ENCODE measurements around the gene PPIAL4G.
"Not testable (repeated sequence)": the region's sequence is repeated elsewhere in the genome, so short reads cannot be mapped to it uniquely, and the experiment has no call there.

The PPIAL4G gene

DNA sequence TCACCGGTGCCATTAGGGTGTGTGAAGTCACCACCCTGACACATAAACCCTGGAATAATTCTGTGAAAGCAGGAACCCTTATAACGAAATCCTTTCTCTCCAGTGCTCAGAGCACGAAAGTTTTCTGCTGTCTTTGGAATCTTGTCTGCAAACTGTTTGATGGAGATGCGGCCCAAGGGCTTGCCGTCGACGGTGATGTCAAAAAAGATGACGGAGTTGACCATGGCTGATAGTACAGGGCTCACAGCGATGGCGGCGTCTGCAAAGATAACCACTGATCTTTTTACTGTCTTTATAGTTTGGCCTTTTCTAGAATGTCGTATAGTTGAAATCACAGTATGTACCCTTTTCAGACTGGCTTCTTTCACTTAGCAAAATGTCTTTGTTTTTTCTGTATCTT is at the start of gene PPIAL4G:
PPIAL4G (minus strand) TSS at position 274 of the 400 bp plus-strand sequence; CDS start at position 224, 50 bp downstream.
- H3K27ac ChIP-seq = not testable (repeated sequence)

GRCh38 chr1:148532158-148532557 is 49.1 kb upstream of the PPIAL4G start:
- not testable (repeated sequence) for H3K27ac ChIP-seq

- H3K27ac ChIP-seq = peak overlapping the region; percentile 45
Measured at GRCh38 chr1:148529101-148529567, 46.0 kb upstream of the PPIAL4G start.

DNA sequence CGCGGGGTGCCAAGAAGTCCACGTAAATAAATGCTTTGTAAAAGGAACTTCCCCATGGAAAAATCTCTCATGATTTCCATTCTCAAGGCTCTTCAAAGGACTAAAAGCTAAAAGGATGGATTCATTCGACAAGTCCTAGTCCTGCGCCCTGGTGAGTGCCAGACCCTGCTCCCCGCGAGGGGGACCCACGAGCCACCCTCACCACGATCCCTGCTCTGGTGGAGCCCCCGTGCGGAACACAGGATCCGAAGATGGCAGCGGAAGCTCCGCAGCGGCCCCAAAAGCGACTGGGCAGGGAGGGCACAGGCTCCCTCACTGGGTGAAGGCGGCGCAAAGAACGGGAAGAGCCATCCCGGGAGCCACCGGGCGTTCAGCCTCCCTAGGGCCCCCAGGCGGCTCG is 45.5 kb upstream of the PPIAL4G start:
- peak overlapping the region; percentile 45 for H3K27ac ChIP-seq

DNA sequence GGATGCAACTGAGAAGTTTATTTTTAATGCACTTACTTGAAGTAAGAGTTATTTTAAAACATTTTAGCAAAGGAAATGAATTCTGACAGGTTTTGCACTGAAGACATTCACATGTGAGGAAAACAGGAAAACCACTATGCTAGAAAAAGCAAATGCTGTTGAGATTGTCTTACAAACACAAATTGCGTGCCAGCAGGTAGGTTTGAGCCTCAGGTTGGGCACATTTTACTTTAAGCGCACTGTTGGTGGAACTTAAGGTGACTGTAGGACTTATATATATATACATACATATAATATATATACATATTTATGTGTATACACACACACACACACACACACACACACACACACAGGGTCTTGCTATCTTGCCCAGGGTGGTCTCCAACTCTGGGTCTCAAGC is 43.5 kb upstream of the PPIAL4G start:
- H3K27ac ChIP-seq = not testable (repeated sequence)

DNA sequence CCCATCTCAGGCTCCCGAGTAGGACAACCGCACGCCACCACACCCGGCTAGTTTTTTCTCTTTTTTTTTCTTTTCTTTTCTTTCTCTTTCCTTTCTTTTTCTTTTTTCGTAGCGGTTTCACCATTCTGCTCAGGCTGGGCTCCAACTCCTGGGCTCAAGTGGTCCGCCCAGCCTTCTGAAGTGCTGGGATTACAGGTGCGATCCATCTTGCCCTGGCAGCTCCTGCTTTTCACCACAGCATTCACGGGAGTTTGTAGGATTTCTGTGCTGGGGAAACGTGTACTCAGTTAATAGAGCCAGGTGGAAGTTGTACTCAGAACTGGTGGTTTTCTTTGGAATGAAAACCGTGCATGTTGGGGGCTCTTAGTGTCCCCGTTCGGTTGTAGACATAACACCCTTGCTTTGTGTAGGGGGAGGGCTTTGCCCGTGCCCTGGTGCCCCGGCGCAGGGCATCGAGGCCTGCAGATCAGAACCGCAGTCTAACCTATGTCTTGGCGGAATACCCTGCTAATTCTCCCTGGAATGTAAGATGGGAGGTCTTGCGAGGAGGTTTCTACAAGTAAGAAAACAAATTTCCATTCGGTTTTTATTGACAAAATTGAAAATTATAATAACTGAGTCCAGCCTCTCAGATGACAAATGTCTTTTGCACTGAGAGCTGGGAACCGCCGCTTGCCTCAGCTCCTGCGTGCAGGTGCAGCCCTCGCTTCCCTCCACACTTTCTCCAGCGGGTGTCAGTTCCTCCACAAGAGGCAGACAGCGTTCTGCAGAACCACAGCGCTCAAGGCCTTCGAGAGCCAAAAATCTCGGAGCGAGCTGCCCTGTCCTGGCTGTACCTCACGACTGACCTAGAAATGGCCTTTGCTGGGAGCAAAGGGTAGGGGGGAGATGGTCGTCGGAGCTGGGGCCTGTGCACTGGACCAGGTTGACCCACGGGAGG is 40.4 kb upstream of the PPIAL4G start:
- H3K27ac ChIP-seq = peak overlapping the region; percentile 74

GRCh38 chr1:148522561-148523204 is 39.6 kb upstream of the PPIAL4G start:
- H3K27ac ChIP-seq = peak overlapping the region; percentile 74

DNA sequence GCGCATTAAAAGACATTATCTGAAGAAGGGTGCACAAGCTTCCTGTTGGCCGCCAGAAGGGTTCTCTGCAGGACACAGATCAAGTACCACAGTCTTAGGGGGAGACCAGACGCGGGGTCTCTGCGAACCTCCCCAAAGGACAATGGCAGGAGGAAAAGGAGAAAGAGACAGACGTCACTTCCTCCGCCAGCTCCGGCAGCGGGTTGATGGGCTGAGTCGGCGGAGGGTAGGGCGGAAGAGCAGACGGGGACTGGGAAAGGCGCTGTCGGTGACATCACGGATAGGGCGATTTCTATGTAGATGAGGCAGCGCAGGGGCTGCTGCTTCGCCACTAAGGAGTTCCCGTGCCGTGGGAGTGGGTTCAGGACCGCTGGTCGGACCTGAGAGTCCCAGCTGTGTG is 39.0 kb upstream of the PPIAL4G start:
- H3K27ac ChIP-seq = peak overlapping the region; percentile 74

GRCh38 chr1:148514310-148514709 is 31.2 kb upstream of the PPIAL4G start:
- peak overlapping the region; percentile 71 for H3K27ac ChIP-seq

DNA sequence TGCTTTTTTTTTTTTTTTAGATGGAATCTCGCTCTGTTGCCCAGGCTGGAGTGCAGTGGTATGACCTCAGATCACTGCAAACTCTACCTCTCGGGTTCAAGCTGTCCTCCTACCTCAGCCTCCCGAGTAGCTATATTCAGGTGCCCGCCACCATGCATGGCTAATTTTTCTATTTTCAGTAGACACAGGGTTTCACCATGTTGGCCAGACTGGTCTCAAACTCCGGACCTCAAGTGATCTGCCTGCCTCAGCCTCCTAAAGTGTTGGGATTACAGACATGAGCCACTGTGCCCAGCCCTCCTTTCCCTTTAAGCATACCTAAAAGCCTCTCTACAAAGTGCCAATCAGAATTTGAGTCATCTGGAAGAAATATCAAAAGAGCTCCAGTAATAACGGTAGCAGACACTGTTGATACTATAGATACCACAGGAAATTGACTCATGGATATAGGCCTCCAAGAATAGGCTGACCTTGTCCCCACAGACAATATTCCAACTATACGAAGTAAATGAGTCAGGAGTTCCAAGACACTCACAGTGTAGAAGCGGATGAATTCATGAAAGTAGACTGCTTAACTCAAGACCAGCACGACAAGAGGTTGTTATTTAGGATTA is 29.6 kb upstream of the PPIAL4G start:
- not testable (repeated sequence) for H3K27ac ChIP-seq

GRCh38 chr1:148493933-148494332 is 10.8 kb upstream of the PPIAL4G start:
- H3K27ac ChIP-seq = not testable (repeated sequence)

DNA sequence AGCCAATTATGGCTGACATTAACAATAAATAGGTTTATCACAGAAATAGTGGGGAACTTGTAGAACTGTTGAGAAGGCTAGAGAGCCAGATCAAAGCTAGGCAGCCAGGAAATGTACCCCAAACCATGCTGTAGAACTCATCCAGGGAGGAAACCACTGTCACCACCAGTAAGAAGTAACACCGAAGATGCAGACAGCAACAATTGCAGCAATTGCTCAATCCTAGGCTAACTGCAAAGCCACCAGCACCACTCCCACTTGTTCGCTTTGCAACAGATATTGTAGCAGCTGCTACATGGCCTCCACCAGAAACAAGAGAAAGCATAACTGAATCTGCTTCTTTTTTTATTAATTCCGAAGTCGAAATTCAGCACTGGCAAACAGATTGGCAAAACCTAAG is 2.0 kb downstream of the PPIAL4G start:
- H3K27ac ChIP-seq = not testable (repeated sequence)

DNA sequence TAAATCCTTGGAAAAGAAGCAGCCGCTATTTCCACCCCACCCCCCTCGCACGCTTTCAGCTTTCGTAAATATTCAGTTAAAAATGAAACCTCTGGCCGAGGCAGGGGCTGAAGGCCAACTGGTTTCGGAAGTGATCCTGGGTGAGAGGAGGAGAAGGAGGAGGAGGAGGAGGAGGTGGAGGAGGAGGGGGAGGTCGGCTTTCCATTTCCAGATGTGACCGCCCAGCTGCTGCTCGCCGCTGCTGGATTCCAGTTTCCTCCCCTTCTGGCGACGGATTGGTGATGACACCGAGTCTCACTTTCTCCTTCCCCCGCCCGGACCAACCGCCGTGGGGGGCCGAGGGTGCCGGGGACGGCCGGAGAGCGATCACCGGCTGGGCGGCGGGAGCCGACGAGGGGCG is 23.4 kb downstream of the PPIAL4G start:
- H3K27ac ChIP-seq = peak overlapping the region; percentile 70

DNA sequence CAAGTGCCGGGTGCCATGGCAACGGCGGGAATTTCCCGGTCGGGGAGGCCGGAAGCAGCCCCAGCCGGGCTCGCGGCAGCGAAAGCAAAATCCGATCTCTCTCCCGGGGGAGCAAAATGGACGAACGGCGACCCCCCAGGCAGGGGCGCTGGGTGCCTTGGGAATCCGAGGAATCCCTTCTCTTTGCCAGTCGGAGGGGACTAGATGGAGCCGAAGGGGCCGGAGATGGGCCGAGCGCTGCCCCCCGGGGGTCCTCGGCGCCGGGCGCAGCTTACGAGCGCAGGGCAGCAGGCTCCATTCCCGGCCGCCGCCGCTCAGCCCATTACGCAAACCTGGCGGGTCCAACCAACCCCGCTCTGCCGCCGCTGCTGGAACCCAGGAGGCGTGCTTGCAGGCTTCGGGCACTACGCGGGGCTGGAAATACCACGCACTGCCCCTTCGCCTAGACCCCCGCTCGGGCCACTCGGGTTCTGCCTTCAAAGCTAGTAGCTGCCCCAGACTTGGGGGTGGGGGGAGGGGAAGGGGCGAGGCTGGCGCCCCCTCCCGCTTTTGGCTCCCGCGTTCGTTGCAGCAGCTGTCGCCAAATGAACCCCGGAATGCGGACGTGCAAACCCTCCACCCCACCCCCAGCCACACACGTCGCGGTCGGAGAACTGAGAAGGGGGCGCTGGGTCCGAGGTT is 24.1 kb downstream of the PPIAL4G start:
- peak overlapping the region; percentile 70 for H3K27ac ChIP-seq

DNA sequence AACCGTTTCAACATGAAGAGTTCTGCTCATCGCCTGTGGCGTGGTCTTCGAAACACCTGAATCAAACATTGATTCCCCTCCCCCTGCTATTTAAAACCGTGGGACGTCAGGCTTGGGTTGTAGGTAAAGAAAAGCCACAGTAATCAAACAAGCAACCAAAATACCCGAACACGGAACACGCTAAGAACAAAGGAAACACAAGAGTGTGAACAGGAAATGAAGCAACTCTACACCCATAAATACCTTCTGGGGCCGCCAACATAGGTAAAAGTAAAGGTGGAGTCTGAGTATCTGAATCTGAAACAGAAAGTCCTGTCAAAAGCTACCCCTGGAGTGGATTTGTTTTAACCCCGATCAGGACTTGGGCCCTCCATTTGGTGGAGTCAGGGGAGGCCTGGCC is 24.7 kb downstream of the PPIAL4G start:
- H3K27ac ChIP-seq = peak overlapping the region; percentile 70

DNA sequence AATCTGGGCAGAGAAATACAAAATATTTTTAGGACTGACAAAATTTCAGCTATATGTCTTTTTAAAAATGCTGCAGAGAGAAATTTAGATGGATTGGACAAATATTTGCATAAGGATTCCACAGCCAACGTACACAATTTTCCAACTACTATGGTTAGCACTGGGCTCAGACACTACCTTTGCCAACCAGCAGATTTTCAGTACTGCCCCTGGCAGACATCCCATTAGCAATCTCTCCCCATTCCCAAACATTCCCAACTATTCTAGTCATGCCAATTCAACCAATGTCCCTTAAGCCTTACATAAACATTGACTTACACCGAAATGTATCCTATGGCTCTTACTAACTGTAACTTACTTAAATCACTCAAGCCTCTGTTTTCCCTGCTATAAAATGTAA is 30.3 kb downstream of the PPIAL4G start:
- not testable (repeated sequence) for H3K27ac ChIP-seq

- not testable (repeated sequence) for H3K27ac ChIP-seq
Measured at GRCh38 chr1:148439654-148440325, 43.3 kb downstream of the PPIAL4G start.

All from VCaP (cell line).